H1 (cell line): Measurements from ENCODE around the gene FRY. TPM values are rescaled to one million over a fixed set of nuclear protein-coding genes. Genes with fewer than 3 reads are reported as not detected.
"Not testable (repeated sequence)": the region's sequence is repeated elsewhere in the genome, so short reads cannot be mapped to it uniquely, and the experiment has no call there.

ENCODE experiments used
- CTCF ChIA-PET: fragments of 300-600 bp; sonication (Branson Sonifier 250); formaldehyde crosslinking; loops from one replicate; lab custom pipeline; 2021; ENCODE audit not compliant: partially characterized antibody; lab: Charles Lee
- POLR2A ChIA-PET: fragments of 300-600 bp; sonication (Branson Sonifier 250); formaldehyde crosslinking; loops from one replicate; lab custom pipeline; 2021; ENCODE audit warnings: inconsistent platforms; ENCODE audit not compliant: partially characterized antibody; lab: Charles Lee
- DNase-seq, 2 experiments: peaks; one replicate each; pipeline versions ENCODE4 v3.0.0 to v3.0.0-alpha.2; 2010 to 2022; ENCODE audit warnings: low spot score in 2 of 2, low read depth in 1 of 2, mixed read lengths in 1 of 2
- FAIRE-seq: peaks from 2 replicates; lab custom pipeline; 2011; peaks lifted over from hg19 to GRCh38; lab: Jason Lieb, UNC
- H2AFZ ChIP-seq: 2 replicates; pipeline ENCODE4 v1.8.1; 2012; ENCODE audit warnings: low read length, inconsistent platforms
- H2AK5ac ChIP-seq: 2 replicates; pipeline ENCODE4 v1.6.1; 2013; ENCODE audit warnings: low read depth, low read length
- H2BK120ac ChIP-seq: replicated peaks from 2 replicates; pipeline ENCODE3; 2013; ENCODE audit warnings: low read depth, low read length, inconsistent platforms
- H2BK12ac ChIP-seq: 2 replicates; pipeline ENCODE4 v1.6.1; 2013; ENCODE audit warnings: low read depth, low read length
- H2BK15ac ChIP-seq: 2 replicates; pipeline ENCODE4 v1.6.1; 2013; ENCODE audit warnings: low read length
- H2BK20ac ChIP-seq: 2 replicates; pipeline ENCODE4 v1.6.1; 2013; ENCODE audit warnings: low read length
- H2BK5ac ChIP-seq: 2 replicates; pipeline ENCODE4 v1.6.1; 2013; ENCODE audit warnings: low read depth, low read length
- H3K14ac ChIP-seq: 2 replicates; pipeline ENCODE4 v1.6.1; 2013; ENCODE audit warnings: inconsistent platforms; ENCODE audit not compliant: insufficient read length
- H3K18ac ChIP-seq: 2 replicates; pipeline ENCODE4 v1.6.1; 2013; ENCODE audit warnings: low read length; ENCODE audit errors: extremely low read depth
- H3K23ac ChIP-seq: 2 replicates; pipeline ENCODE4 v1.6.1; 2013; ENCODE audit warnings: inconsistent platforms; ENCODE audit not compliant: insufficient read length
- H3K23me2 ChIP-seq: 2 replicates; pipeline ENCODE4 v1.6.1; 2013; ENCODE audit warnings: low read depth, low read length
- H3K27ac ChIP-seq: 2 replicates; pipeline ENCODE4 v1.6.1; 2011; ENCODE audit warnings: low read depth, low read length, inconsistent platforms
- H3K27me3 ChIP-seq, 4 experiments: replicated peaks in 1 of 4; 1 replicate in 1 of 4; 2 replicates in 3 of 4; pipeline versions ENCODE4 v1.6.1 to v1.8.1; 2011 to 2013; ENCODE audit warnings: low read length in 3 of 4, mild to moderate bottlenecking in 3 of 4, inconsistent platforms in 2 of 4, mixed read lengths in 2 of 4, moderate library complexity in 1 of 4; ENCODE audit not compliant: control insufficient read depth in 3 of 4, insufficient read depth in 3 of 4; ENCODE audit errors: extremely low read depth in 1 of 4
- H3K36me3 ChIP-seq, 4 experiments: 2 replicates each; pipeline versions ENCODE4 v1.6.1 to v1.8.1; 2011 to 2013; ENCODE audit warnings: mild to moderate bottlenecking in 4 of 4, low read length in 3 of 4, moderate library complexity in 2 of 4, control low read depth in 1 of 4, inconsistent platforms in 1 of 4; ENCODE audit not compliant: insufficient read depth in 4 of 4, control insufficient read depth in 2 of 4
- H3K4ac ChIP-seq: replicated peaks from 2 replicates; pipeline ENCODE3; 2013; ENCODE audit warnings: low read length, low read depth, mixed read lengths, inconsistent platforms; ENCODE audit not compliant: insufficient read length
- H3K4me1 ChIP-seq, 4 experiments: replicated peaks in 1 of 4; 1 replicate in 1 of 4; 2 replicates in 3 of 4; pipeline versions ENCODE4 v1.6.1 to v1.8.1; 2011 to 2013; ENCODE audit warnings: low read length in 3 of 4, inconsistent platforms in 2 of 4, mixed read lengths in 1 of 4; ENCODE audit not compliant: insufficient read depth in 4 of 4, control insufficient read depth in 3 of 4
- H3K4me2 ChIP-seq, 2 experiments: 2 replicates each; pipeline versions ENCODE4 v1.6.1 to v1.8.1; 2011 to 2013; ENCODE audit warnings: low read depth in 2 of 2, low read length in 2 of 2, control low read depth in 1 of 2, inconsistent platforms in 1 of 2, mild to moderate bottlenecking in 1 of 2; ENCODE audit not compliant: insufficient read depth in 1 of 2
- H3K4me3 ChIP-seq, 4 experiments: fragments of 200-600, 300-600 bp in 1 of 4; sonication (generic), shearing (Covaris generic), sonication (Bioruptor Twin) in 1 of 4; 2 replicates each; pipeline versions ENCODE4 v1.5.1 to v1.8.1; 2011 to 2016; ENCODE audit warnings: low read length in 4 of 4, low read depth in 3 of 4, control low read depth in 2 of 4, inconsistent platforms in 2 of 4, mild to moderate bottlenecking in 2 of 4, mixed read lengths in 1 of 4, moderate library complexity in 1 of 4; ENCODE audit not compliant: insufficient read depth in 2 of 4; ENCODE audit errors: extremely low read depth in 1 of 4
- H3K56ac ChIP-seq: replicated peaks from 2 replicates; pipeline ENCODE3; 2013; ENCODE audit warnings: low read depth, mild to moderate bottlenecking, mixed read lengths, low read length, inconsistent platforms; ENCODE audit not compliant: insufficient read length
- H3K79me1 ChIP-seq: 2 replicates; pipeline ENCODE4 v1.6.1; 2013; ENCODE audit warnings: low read depth, low read length, control low read depth
- H3K79me2 ChIP-seq, 2 experiments: 2 replicates each; pipeline versions ENCODE4 v1.6.1 to v1.8.1; 2012 to 2013; ENCODE audit warnings: low read length in 2 of 2, mild to moderate bottlenecking in 2 of 2, inconsistent platforms in 1 of 2; ENCODE audit not compliant: insufficient read depth in 2 of 2, control insufficient read depth in 1 of 2
- H3K9ac ChIP-seq, 4 experiments: replicated peaks in 1 of 4; 1 replicate in 1 of 4; 2 replicates in 3 of 4; pipeline versions ENCODE4 v1.6.1 to v1.8.1; 2011 to 2013; ENCODE audit warnings: low read depth in 3 of 4, low read length in 3 of 4, control low read depth in 2 of 4, mild to moderate bottlenecking in 2 of 4, moderate library complexity in 2 of 4, inconsistent platforms in 1 of 4; ENCODE audit errors: extremely low read depth in 1 of 4
- H3K9me3 ChIP-seq, 2 experiments: 2 replicates each; pipeline versions ENCODE4 v1.6.1 to v1.8.1; 2012 to 2013; ENCODE audit warnings: mild to moderate bottlenecking in 2 of 2, moderate library complexity in 2 of 2, control low read depth in 1 of 2, inconsistent platforms in 1 of 2, low read depth in 1 of 2, low read length in 1 of 2, mixed read lengths in 1 of 2; ENCODE audit not compliant: insufficient read depth in 2 of 2
- H4K20me1 ChIP-seq, 2 experiments: replicated peaks in 1 of 2; 2 replicates each; pipeline versions ENCODE3 to v1.8.1; 2011 to 2013; ENCODE audit warnings: inconsistent platforms in 2 of 2, low read length in 2 of 2, mild to moderate bottlenecking in 1 of 2; ENCODE audit not compliant: insufficient read depth in 2 of 2, control insufficient read depth in 1 of 2
- H4K5ac ChIP-seq: 2 replicates; pipeline ENCODE4 v1.6.1; 2013; ENCODE audit warnings: low read length, low read depth, mixed read lengths, inconsistent platforms; ENCODE audit not compliant: insufficient read length
- H4K8ac ChIP-seq: 2 replicates; pipeline ENCODE4 v1.8.0; 2013; ENCODE audit warnings: mild to moderate bottlenecking, moderate library complexity, low read length, inconsistent platforms; ENCODE audit not compliant: insufficient read depth; ENCODE audit errors: extremely low read depth
- H4K91ac ChIP-seq: replicated peaks from 2 replicates; pipeline ENCODE3; 2013; ENCODE audit warnings: low read length, mixed read lengths, inconsistent platforms; ENCODE audit not compliant: insufficient read length
- FOSL1 ChIP-seq: IDR thresholded peaks from 2 replicates; pipeline ENCODE4 v1.6.1; 2011; ENCODE audit warnings: mild to moderate bottlenecking, low read depth, low read length, moderate library complexity; ENCODE audit not compliant: insufficient read depth
- WGBS, 2 experiments: shearing (Covaris generic) in 1 of 2; methylation state at CpG; one replicate each; pipeline versions ENCODE4 v1.1.6 to v1.1.7; 2013 to 2015; ENCODE audit warnings: low lambda C conversion rate in 2 of 2, mixed read lengths in 2 of 2, inconsistent platforms in 1 of 2, low coverage in 1 of 2, missing lambda C conversion rate in 1 of 2; ENCODE audit not compliant: insufficient replicate concordance in 2 of 2, insufficient coverage in 1 of 2, insufficient read length in 1 of 2; ENCODE audit errors: extremely low coverage in 1 of 2, missing lambda C conversion rate in 1 of 2; 5-methylcytosine and 5-hydroxymethylcytosine counted together
- polyA plus RNA-seq, 7 experiments: library from polyadenylated mRNA; depleted of rRNA in 3 of 7; stranded (reverse) in 5 of 7; unstranded in 2 of 7; fragments of >200 nt in 5 of 7; fragments of 200-250 nt in 2 of 7; gene quantifications; 1 replicate in 5 of 7; 2 replicates in 1 of 7; 4 replicates in 1 of 7; pipeline versions ENCODE4 v1.2.1 to v1.2.3, GENCODE V29; 2011 to 2013; ENCODE audit warnings: missing spikeins in 2 of 7, mixed read lengths in 2 of 7
- total RNA-seq: library from RNA; stranded (reverse); fragmentation: NEBNext Ultra II Directional; extraction: Animal tissue kit (Norgen Biotek cat#: 25700); gene quantifications from 2 replicates; pipeline ENCODE4 v1.2.1, GENCODE V29; 2021

Gene FRY
- total and polyA plus RNA-seq, 2 of the 8 experiments (the other 6 are each of a cell fraction or from before 2014, with no cell fraction given): 4.3 to 9.2 TPM

DNA sequence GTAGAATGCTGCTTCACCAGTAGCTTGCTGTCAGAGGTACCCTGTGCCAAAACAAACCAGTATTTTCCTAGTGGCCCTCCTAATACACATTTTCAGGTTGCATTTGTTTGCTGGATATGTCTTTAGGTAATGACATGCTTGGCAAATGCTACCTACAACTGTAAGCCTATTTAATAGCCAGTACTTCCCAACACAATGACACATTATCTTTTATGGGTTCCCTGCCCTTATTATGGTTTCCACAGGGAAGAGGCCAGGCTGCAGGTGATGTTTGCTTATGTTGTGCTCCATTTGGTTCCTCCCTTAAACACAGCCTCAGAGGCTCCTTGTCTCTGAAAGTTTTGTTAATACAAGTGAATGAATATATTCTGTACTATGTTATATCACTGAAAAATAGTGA lies 24.7 kb downstream of the FRY start (continued):
- no peak for TF ChIP-seq FOSL1
- TF ChIP-seq, all 59 proteins: peak for 0

DNA sequence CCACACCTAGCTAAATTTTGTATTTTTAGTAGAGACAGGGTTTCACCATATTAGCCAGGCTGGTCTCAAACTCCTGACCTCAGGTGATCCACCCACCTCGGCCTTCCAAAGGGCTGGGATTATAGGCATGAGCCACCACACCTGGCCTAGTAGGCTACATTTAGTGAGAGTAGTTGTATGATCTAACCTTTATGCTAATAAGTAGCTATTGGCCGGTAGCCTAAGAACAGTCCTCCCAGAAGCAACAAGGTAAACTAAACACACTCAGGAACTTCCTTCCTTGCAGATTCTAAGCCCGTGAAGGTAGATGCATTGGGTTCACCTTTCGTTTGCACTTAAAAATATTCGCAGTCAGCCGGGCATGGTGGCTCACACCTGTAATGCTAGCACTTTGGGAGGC lies 25.8 kb downstream of the FRY start:
- FAIRE-seq, H3K79me1 ChIP-seq, H3K4ac ChIP-seq, H3K79me2 ChIP-seq, H3K23me2 ChIP-seq, H3K36me3 ChIP-seq, H3K4me3 ChIP-seq, H3K4me2 ChIP-seq, H4K20me1 ChIP-seq, H3K9me3 ChIP-seq, H3K56ac ChIP-seq, H3K18ac ChIP-seq, H3K27me3 ChIP-seq, H3K4me1 ChIP-seq, H2BK20ac ChIP-seq, DNase-seq, H3K23ac ChIP-seq, H2BK120ac ChIP-seq, H3K9ac ChIP-seq, H4K91ac ChIP-seq, H4K8ac ChIP-seq, H2BK12ac ChIP-seq, H2BK15ac ChIP-seq, H3K14ac ChIP-seq, H2BK5ac ChIP-seq, H2AK5ac ChIP-seq, H3K27ac ChIP-seq, H4K5ac ChIP-seq, POLR2A ChIA-PET, H2AFZ ChIP-seq: not testable (repeated sequence)
- 93% methylated on average over 6 of the region's 6 CpGs; no CpG with 5 or more reads in 1 of the 2 experiments for WGBS, 2 experiments
- CTCF ChIA-PET: interaction anchor here (1.3 kb wide), 1 partner anchor 10 kb away, joined by 4 read pairs; no protein-coding TSS in a partner anchor
